Uterus (tissue), 4 donors: Measurements from ENCODE around the gene UTP11. TPM values are rescaled to one million over a fixed set of nuclear protein-coding genes. Genes with fewer than 3 reads are reported as not detected.

Source experiments
- DNase-seq, 2 donors: peaks; one replicate each; pipeline ENCODE4 v3.0.0-alpha.2; 2019 to 2020
- H3K27ac ChIP-seq, 2 donors: fragments of 200-600 bp; sonication (generic); 1 replicate in 1 of 2; 2 replicates in 1 of 2; pipeline ENCODE4 v1.5.1; 2016 to 2018
- H3K27me3 ChIP-seq, 2 donors: fragments of 200-600 bp; sonication (generic); one replicate each; pipeline ENCODE4 v1.5.1; 2018 to 2019; ENCODE audit warnings: control low read depth in 1 of 2
- H3K36me3 ChIP-seq, 2 donors: fragments of 200-600 bp; sonication (generic); one replicate each; pipeline ENCODE4 v1.5.1; 2019; ENCODE audit warnings: control low read depth in 1 of 2
- H3K4me1 ChIP-seq, 2 donors: fragments of 200-600 bp; sonication (generic); one replicate each; pipeline ENCODE4 v1.5.1; 2018 to 2019; ENCODE audit warnings: control low read depth in 1 of 2
- H3K4me3 ChIP-seq, 2 donors: fragments of 200-600 bp; sonication (generic); 1 replicate in 1 of 2; 2 replicates in 1 of 2; pipeline ENCODE4 v1.5.1; 2018 to 2019; ENCODE audit warnings: mild to moderate bottlenecking in 1 of 2
- H3K9me3 ChIP-seq, 2 donors: fragments of 200-600 bp; sonication (generic); one replicate each; pipeline ENCODE4 v1.5.1; 2019; ENCODE audit warnings: control low read depth in 1 of 2
- POLR2A ChIP-seq, 2 donors: fragments of 450-650 bp; IDR thresholded peaks; one replicate each; pipeline ENCODE4 v1.6.1; 2016; ENCODE audit warnings: antibody characterized with exemption in 2 of 2, mild to moderate bottlenecking in 1 of 2, moderate library complexity in 1 of 2
- intact Hi-C: fragments of 100-400 bp; cut with DNase I; formaldehyde crosslinking; loops from one replicate; pipeline ENCODE4 v1.15.1; 2023; ENCODE audit warnings: low total_unique reads
- total RNA-seq, 4 donors: library from RNA; depleted of rRNA in 3 of 4; stranded (reverse); fragments of >200 nt in 3 of 4; gene quantifications; one replicate each; pipeline versions ENCODE4 v1.1.0 to v1.2.4, GENCODE V29; 2014 to 2023
- TF ChIP-seq, protein P1 (sequence below), 4 experiments: fragments of 200-600 bp in 2 of 4; fragments of 450-650 bp in 2 of 4; sonication (generic) in 2 of 4; IDR thresholded peaks; one replicate each; pipeline ENCODE4 v1.5.1; 2016 to 2019; ENCODE audit warnings: antibody characterized with exemption in 4 of 4, mild to moderate bottlenecking in 2 of 4, moderate library complexity in 1 of 4
- donor health status: DM: yes; HTN: yes; CAD: no.

Gene UTP11
- total RNA-seq, 4 donors from 2014 or later: 8.2 to 60.3 (median 36.9) TPM

GRCh38 chr1:38062361-38063288, 50.1 kb downstream of the UTP11 start:
- Histone ChIP-seq H3K4me3 (no peak overlapping the region), H3K9me3 (no peaks in the 10 kb centered on the region), H3K27ac (no peak overlapping the region), H3K4me1 (no peaks in the 10 kb centered on the region), H3K27me3 (no peaks in the 10 kb centered on the region), H3K36me3 (no peaks in the 10 kb centered on the region)
- no peak for DNase-seq
- TF ChIP-seq POLR2A (IDR thresholded peaks at IDR 0.05): no peak
- TF ChIP-seq, protein P1, sequence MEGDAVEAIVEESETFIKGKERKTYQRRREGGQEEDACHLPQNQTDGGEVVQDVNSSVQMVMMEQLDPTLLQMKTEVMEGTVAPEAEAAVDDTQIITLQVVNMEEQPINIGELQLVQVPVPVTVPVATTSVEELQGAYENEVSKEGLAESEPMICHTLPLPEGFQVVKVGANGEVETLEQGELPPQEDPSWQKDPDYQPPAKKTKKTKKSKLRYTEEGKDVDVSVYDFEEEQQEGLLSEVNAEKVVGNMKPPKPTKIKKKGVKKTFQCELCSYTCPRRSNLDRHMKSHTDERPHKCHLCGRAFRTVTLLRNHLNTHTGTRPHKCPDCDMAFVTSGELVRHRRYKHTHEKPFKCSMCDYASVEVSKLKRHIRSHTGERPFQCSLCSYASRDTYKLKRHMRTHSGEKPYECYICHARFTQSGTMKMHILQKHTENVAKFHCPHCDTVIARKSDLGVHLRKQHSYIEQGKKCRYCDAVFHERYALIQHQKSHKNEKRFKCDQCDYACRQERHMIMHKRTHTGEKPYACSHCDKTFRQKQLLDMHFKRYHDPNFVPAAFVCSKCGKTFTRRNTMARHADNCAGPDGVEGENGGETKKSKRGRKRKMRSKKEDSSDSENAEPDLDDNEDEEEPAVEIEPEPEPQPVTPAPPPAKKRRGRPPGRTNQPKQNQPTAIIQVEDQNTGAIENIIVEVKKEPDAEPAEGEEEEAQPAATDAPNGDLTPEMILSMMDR (IDR thresholded peaks at IDR 0.05): no peak
- intact Hi-C loops: no loop called here

DNA sequence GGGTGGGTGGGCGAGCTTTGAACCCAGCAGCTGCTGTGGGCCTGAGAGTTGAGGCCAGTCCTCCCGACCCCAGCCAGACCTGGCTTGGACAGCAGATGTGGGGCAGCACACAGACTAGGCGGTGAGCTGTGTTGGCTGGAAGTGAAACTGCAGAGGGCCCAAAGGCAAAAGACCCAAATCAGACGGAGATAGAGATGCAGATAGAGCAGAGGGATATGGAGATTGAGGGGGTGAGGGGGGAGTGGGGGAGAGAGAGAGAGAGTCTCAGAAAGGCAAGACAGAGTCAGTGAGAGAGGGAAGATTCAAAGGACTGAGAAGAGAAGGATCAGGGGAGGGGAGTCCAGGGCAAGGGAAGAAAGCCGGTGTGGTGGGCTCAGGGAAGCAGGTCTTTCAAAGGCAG, 51.1 kb downstream of the UTP11 start:
- Histone ChIP-seq H3K4me1 (no peaks in the 10 kb centered on the region), H3K27ac (no peak overlapping the region), H3K9me3 (no peaks in the 10 kb centered on the region), H3K36me3 (no peaks in the 10 kb centered on the region), H3K4me3 (no peak overlapping the region), H3K27me3 (no peaks in the 10 kb centered on the region)
- TF ChIP-seq, protein P1 (IDR thresholded peaks at IDR 0.05): no peak
- no peak for TF ChIP-seq POLR2A (IDR thresholded peaks at IDR 0.05)
- intact Hi-C loops: no loop called here
- no peak for DNase-seq

- no peaks in the 10 kb centered on the region for H3K9me3 ChIP-seq
- H3K4me1 ChIP-seq: no peaks in the 10 kb centered on the region
- H3K27ac ChIP-seq: no peak overlapping the region
- DNase-seq: no peak
- no peak for TF ChIP-seq POLR2A (IDR thresholded peaks at IDR 0.05)
- TF ChIP-seq, protein P1 (IDR thresholded peaks at IDR 0.05): no peak
- intact Hi-C loops: no loop called here
- H3K36me3 ChIP-seq: no peaks in the 10 kb centered on the region
- no peak overlapping the region for H3K4me3 ChIP-seq
- no peaks in the 10 kb centered on the region for H3K27me3 ChIP-seq
Measured at GRCh38 chr1:38064197-38064903, 51.8 kb downstream of the UTP11 start.

DNA sequence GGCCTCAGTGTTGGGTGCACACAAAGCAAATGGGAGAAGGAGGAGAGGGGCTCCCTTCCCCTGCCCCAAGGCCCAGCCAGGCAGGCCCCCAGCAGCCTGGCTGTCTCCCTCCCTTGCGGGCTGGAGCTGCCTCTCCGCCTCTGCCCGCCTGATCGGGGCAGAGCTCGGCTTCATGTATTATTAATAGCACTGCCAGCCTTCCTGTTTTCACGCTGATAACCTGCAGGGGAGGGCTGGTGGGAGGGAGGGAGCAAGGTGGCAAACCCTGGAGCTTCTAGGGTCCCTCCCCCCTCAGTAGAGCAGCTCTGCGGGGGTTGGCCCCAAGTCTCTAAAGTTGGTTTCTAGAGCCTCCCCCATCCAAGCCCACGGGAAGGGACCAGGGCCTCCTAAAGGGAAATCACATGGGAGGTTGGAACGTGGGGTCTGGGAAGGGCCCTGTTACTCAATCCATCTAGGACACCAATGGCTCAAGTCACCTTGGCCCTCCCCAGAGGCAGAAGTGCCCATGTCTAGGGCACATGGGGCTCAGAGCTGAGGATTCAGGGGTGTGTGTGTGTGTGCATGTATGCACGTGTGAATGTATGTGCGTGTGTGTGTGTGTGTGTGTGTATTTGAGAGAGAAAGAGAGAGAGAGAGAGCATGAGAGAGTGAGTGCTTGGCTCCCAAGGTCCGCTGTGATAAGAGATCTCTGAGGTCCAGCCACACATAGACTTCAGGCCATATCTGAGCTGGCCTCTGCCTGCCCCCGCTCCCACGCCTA, 55.9 kb downstream of the UTP11 start:
- no peaks in the 10 kb centered on the region for H3K36me3 ChIP-seq
- no peaks in the 10 kb centered on the region for H3K9me3 ChIP-seq
- H3K27ac ChIP-seq: no peak overlapping the region
- no peak overlapping the region for H3K4me3 ChIP-seq
- no peak for DNase-seq
- TF ChIP-seq, protein P1 (IDR thresholded peaks at IDR 0.05): no peak
- TF ChIP-seq POLR2A (IDR thresholded peaks at IDR 0.05): no peak
- intact Hi-C loops: no loop called here
- no peaks in the 10 kb centered on the region for H3K4me1 ChIP-seq
- H3K27me3 ChIP-seq: no peaks in the 10 kb centered on the region
